Testis (tissue), 2 donors: ENCODE data around the gene BCAS3.

Experiments used
- CTCF ChIP-seq, 3 experiments: fragments of 450-650 bp in 2 of 3; fragments of 200-600 bp in 1 of 3; sonication (generic) in 1 of 3; IDR thresholded peaks; one replicate each; pipeline ENCODE4 v1.5.1; 2016 to 2019; ENCODE audit warnings: antibody characterized with exemption in 3 of 3, mild to moderate bottlenecking in 2 of 3, moderate library complexity in 1 of 3
- POLR2A ChIP-seq: fragments of 450-650 bp; IDR thresholded peaks from one replicate; pipeline ENCODE4 v1.6.1; 2017; ENCODE audit warnings: antibody characterized with exemption, mild to moderate bottlenecking, moderate library complexity

GRCh38 chr17:60989846-60990245, 312.2 kb downstream of the BCAS3 start:
- no peak for TF ChIP-seq POLR2A
- TF ChIP-seq CTCF (IDR thresholded peaks at IDR 0.05), result no peak
